NCI-H2196 treated with DMSO at 0.1 percent for 48 hours (cell line): ENCODE measurements around the gene ACTG1.

ENCODE experiments used
- DNase-seq: peaks from one replicate; lab custom pipeline; 2025; ENCODE audit not compliant: unreplicated experiment; lab: John Stamatoyannopoulos, UW

The ACTG1 gene

GRCh38 chr17:81512562-81513371 lies at the start of gene ACTG1:
ACTG1 (minus strand) TSS chr17:81512799; CDS start chr17:81512354, 445 bp downstream.
- DNase-seq, result peak; percentile 90

GRCh38 chr17:81561494-81561885 lies 48.9 kb upstream of the ACTG1 start:
- DNase-seq, result no peak

- DNase-seq, result no peak
Measured at GRCh38 chr17:81558941-81559806, 46.6 kb upstream of the ACTG1 start.

GRCh38 chr17:81558115-81558468 lies 45.5 kb upstream of the ACTG1 start:
- no peak for DNase-seq

- no peak for DNase-seq
Measured at GRCh38 chr17:81557276-81558114, 44.9 kb upstream of the ACTG1 start.

- DNase-seq, result peak; percentile 29
Measured at GRCh38 chr17:81556863-81557262, 44.3 kb upstream of the ACTG1 start.

GRCh38 chr17:81556175-81556691 lies 43.6 kb upstream of the ACTG1 start:
- peak; percentile 24 for DNase-seq

GRCh38 chr17:81553616-81554181 lies 41.1 kb upstream of the ACTG1 start:
- DNase-seq, result peak; percentile 80

- peak; percentile 98 for DNase-seq
Measured at GRCh38 chr17:81553018-81553615, 40.5 kb upstream of the ACTG1 start.

GRCh38 chr17:81552244-81553017 lies 39.8 kb upstream of the ACTG1 start, which contains the start of gene FAAP100:
FAAP100 (minus strand) TSS chr17:81552353; CDS start chr17:81552330, 23 bp downstream.
- peak; percentile 83 for DNase-seq

GRCh38 chr17:81551458-81552243 lies 39.1 kb upstream of the ACTG1 start:
- DNase-seq, result no peak

- no peak for DNase-seq
Measured at GRCh38 chr17:81550830-81551457, 38.3 kb upstream of the ACTG1 start.

GRCh38 chr17:81550285-81550684 lies 37.7 kb upstream of the ACTG1 start:
- DNase-seq, result no peak

- no peak for DNase-seq
Measured at GRCh38 chr17:81549826-81550225, 37.2 kb upstream of the ACTG1 start.

- no peak for DNase-seq
Measured at GRCh38 chr17:81549031-81549557, 36.5 kb upstream of the ACTG1 start.

GRCh38 chr17:81547614-81547982 lies 35.0 kb upstream of the ACTG1 start:
- no peak for DNase-seq

GRCh38 chr17:81546906-81547613 lies 34.5 kb upstream of the ACTG1 start:
- no peak for DNase-seq
